Adipocyte (in vitro differentiated cells): Measurements from ENCODE around the gene C16orf96.
A peak's percentile ranks its signal among the peaks of the same experiment; 100 is the strongest.

ENCODE experiments used
- DNase-seq: peaks from one replicate; pipeline ENCODE4 v3.0.0-alpha.2; 2015; ENCODE audit warnings: low read depth
- H3K27me3 ChIP-seq: replicated peaks from 2 replicates; pipeline ENCODE4 v1.7.0; 2013; ENCODE audit warnings: mild to moderate bottlenecking, low read length, moderate library complexity; ENCODE audit not compliant: control insufficient read depth, insufficient read depth
- H3K36me3 ChIP-seq: 2 replicates; pipeline ENCODE4 v1.7.0; 2013; ENCODE audit warnings: low read length, mild to moderate bottlenecking, moderate library complexity; ENCODE audit not compliant: control insufficient read depth, insufficient read depth, severe bottlenecking
- H3K4me1 ChIP-seq: 2 replicates; pipeline ENCODE4 v1.7.0; 2013; ENCODE audit warnings: mild to moderate bottlenecking, low read length, moderate library complexity; ENCODE audit not compliant: control insufficient read depth, insufficient read depth
- H3K4me3 ChIP-seq: 2 replicates; pipeline ENCODE4 v1.7.0; 2013; ENCODE audit warnings: mild to moderate bottlenecking, low read length, moderate library complexity
- H3K9ac ChIP-seq: 2 replicates; pipeline ENCODE4 v1.7.0; 2013; ENCODE audit warnings: mild to moderate bottlenecking, low read length, moderate library complexity
- H3K9me3 ChIP-seq: 2 replicates; pipeline ENCODE4 v1.7.0; 2013; ENCODE audit warnings: mild to moderate bottlenecking, low read length, moderate library complexity; ENCODE audit not compliant: control insufficient read depth

The C16orf96 gene

DNA sequence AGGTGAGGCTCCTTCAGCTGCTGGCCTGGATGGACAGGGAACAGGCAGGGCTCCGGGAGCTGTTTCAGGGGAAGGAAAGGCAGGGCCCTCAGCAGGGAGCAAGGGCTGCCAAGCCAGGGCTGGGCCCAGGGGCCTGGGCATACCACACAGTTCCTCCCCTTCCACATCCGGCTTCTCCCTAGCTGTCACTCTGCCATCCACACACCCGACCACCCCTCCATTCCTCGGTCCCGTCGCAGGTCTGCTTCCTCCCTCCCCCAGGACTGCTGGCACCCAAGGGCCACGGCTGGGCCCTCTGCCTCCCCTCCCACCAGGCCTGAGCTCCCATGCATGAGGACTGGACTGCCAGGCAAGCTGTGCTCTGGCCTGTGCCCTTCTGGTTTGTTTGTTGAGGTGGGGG lies 41.5 kb upstream of the C16orf96 start:
- no peak for DNase-seq
- H3K27me3 ChIP-seq: no peaks in the 10 kb centered on the region

DNA sequence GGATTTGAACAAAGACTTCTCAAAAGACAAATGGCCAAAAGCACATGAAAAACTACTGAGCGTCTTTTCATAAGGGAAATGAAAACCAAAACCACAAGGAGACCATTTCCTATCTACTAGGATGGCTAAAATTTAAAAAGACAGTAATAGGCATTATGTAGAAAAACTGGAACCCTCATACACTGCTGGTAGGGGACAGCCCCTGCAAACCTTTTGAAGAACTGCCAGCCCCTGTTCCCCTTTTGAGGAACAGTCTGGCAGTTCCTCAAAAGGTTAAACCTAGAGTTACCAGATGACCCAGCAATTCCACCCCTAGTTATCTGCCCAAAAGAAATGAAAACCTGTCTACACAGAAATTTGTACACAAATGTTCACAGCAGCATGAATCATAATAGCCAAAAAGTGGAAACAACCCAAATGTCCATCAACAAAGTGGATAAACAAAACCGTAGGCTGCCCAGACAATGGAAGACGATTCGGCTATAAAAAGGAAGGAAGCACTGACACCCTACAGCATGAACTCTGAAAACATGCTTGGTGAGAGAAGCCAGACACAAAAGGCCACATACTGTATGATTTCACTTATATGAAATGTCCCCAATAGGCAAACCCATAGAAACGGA lies 40.4 kb upstream of the C16orf96 start:
- Histone ChIP-seq H3K27me3 (no peaks in the 10 kb centered on the region), H3K9ac (no peak overlapping the region), H3K9me3 (no peaks in the 10 kb centered on the region), H3K4me3 (no peak overlapping the region), H3K36me3 (peaks cover 29% of the 10 kb centered on the region), H3K4me1 (peaks cover 11% of the 10 kb centered on the region)
- no peak for DNase-seq

More for the DNA sequence above, 41.5 kb upstream of the C16orf96 start:
- peaks cover 11% of the 10 kb centered on the region for H3K4me1 ChIP-seq
- no peak overlapping the region for H3K4me3 ChIP-seq
- no peak overlapping the region for H3K9ac ChIP-seq
- no peaks in the 10 kb centered on the region for H3K9me3 ChIP-seq
- H3K36me3 ChIP-seq: peaks cover 38% of the 10 kb centered on the region

DNA sequence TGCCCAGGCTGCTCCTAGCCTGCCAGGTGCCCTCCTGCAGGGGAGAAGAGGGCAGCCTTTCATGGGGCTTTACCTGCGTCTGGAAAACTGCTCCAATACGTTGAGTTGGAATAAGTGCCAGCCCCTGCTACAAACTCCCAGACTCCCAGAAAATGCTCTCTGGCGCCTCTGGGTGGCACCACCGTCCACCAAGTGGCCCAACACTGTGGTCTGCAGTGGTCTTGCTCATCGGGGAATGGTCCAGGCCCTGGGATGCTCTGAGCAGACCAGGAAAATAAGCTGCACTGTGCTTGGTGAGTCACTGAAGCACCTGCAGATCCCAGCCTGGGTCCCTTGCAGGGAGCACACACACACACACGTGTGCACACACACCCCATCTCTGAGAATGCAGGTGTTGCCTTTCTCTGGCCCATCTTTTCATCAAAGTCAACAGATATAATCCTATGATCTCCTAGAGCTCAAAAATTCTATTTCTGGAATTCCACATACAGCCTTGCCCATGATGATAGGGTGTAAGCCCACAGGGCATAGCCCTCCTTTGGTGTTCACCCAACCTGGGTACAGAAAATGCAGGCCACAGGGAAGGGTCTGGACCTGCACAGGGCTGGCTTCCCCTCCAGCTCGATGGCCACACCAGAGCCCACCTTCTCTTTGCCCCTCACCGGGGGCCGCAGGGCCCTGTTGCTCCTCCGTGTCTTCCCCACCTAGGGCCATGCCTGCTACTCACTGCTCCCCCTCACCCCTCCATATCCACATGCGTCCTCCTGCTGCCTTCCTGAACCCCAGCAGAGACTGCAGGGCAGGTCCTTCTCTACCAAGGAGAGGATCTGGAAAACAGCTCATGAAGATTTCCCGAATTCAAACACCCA lies 38.1 kb upstream of the C16orf96 start:
- no peaks in the 10 kb centered on the region for H3K9me3 ChIP-seq
- H3K27me3 ChIP-seq: no peaks in the 10 kb centered on the region
- peaks cover 15% of the 10 kb centered on the region for H3K4me1 ChIP-seq
- peak; percentile 27 for DNase-seq
- H3K4me3 ChIP-seq: no peak overlapping the region
- H3K36me3 ChIP-seq: peaks cover 8% of the 10 kb centered on the region
- no peak overlapping the region for H3K9ac ChIP-seq

DNA sequence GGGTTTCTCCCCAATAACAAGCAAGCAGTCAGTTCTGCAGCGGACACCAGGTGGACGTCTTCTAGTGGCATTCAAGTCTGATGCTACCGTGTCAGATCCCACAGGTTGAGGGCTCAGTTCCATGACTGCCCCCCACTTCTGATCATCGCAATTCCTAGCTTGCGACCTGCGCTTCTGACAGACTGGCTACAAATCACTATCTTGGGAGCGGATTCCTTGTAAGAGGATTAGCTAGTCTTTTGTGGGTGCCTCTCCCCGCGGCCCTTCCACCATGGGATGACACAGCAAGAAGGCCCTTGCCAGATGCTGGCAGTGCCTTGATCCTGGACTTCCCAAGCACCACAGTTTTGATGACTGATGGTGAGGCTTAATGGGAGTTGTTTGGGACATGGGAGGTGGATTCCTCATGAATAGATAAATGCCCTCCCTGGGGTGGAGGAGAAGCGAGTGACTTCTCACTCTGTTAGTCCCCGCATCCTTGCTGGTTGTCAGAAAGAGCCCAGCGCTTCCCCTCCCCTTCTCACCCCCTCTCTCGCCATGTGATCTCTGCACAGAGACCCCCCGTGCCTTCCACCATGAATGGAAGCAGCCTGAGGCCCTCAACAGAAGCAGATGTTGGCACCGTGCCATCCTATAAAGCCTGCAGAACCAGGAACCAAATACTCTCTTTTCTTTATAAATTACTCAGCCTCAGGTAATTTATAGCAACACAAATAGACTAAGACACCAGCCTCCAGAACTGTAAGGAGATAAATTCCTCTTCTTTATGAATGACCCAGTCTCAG lies 36.7 kb upstream of the C16orf96 start:
- H3K36me3 ChIP-seq: no peaks in the 10 kb centered on the region
- no peak overlapping the region for H3K4me3 ChIP-seq
- H3K9me3 ChIP-seq: no peaks in the 10 kb centered on the region
- peaks cover 25% of the 10 kb centered on the region for H3K4me1 ChIP-seq
- DNase-seq: no peak
- no peaks in the 10 kb centered on the region for H3K27me3 ChIP-seq
- H3K9ac ChIP-seq: no peak overlapping the region

DNA sequence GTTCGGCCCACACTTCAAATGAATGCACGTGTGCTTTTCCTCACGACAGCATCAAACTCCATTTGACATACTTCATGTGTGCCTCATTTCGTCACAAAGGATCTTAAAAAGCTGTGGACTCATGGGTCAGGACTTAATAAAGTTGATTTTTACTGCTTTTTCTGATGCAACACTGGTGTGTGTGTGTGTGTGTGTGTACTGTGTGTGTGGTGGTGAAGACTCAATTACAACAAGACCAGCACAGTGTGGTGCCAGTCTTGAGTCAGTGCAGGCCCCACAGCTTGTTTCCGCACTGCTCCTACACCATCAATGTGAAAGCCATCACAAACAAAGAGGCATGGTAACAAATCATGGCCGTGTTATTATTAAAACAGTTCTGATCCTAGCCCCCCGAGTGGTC lies 35.2 kb upstream of the C16orf96 start:
- no peak for DNase-seq
- H3K27me3 ChIP-seq: no peaks in the 10 kb centered on the region
- no peak overlapping the region for H3K9ac ChIP-seq
- peaks cover 22% of the 10 kb centered on the region for H3K4me1 ChIP-seq
- no peak overlapping the region for H3K4me3 ChIP-seq
- H3K36me3 ChIP-seq: no peaks in the 10 kb centered on the region
- no peaks in the 10 kb centered on the region for H3K9me3 ChIP-seq

DNA sequence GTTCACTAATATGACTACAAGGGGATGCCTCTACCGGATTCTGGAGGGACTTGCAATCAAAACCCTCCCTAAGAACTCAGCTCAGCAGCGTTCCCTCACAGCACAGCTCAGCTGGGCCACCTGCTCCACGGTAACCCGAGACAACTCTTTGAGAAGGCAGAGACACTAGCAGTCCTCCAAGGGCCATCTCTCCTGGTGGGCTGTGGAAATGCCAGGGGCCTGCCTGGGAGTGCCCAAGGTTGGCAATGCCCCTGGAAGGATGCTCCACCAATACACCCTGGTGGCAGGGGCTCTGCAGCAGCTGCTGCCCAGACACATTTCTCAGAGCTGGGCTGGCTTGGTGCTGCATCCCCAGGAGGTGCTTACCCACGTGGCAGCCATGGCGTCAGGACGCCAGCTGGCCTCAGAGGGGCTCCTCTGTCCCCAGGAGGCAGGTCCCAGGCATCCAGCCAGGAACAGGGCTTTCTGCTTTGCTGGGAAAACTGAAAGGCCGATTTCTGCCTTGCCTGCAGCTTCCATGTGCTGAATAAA lies 34.0 kb upstream of the C16orf96 start:
- peaks cover 19% of the 10 kb centered on the region for H3K4me1 ChIP-seq
- no peak overlapping the region for H3K4me3 ChIP-seq
- no peaks in the 10 kb centered on the region for H3K27me3 ChIP-seq
- peak overlapping the region; percentile 6 for H3K9ac ChIP-seq
- no peaks in the 10 kb centered on the region for H3K9me3 ChIP-seq
- H3K36me3 ChIP-seq: no peaks in the 10 kb centered on the region
- DNase-seq: peak; percentile 18

DNA sequence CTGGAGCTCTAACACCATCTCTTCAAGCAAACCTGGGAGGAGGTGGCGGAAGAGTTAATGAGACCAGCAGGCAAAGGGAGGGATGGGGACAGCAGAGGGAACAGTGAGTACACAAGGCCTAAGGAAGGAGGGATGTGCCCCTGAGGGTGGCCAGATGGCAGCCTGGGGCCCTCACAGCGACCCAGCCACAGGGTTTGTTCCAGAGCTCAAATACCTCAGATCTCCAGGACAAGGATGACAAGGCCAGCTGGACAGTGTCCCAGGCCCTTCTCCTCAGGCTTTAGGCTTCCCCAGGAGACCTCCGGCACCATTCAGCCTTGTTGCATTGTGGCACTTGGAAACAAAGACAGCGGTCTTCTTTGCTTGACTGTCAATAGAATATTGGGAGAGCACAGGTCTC lies 32.5 kb upstream of the C16orf96 start:
- Histone ChIP-seq H3K9me3 (no peaks in the 10 kb centered on the region), H3K9ac (peak overlapping the region; percentile 21), H3K36me3 (no peaks in the 10 kb centered on the region), H3K4me3 (no peak overlapping the region), H3K27me3 (no peaks in the 10 kb centered on the region), H3K4me1 (peaks cover 19% of the 10 kb centered on the region)
- no peak for DNase-seq

DNA sequence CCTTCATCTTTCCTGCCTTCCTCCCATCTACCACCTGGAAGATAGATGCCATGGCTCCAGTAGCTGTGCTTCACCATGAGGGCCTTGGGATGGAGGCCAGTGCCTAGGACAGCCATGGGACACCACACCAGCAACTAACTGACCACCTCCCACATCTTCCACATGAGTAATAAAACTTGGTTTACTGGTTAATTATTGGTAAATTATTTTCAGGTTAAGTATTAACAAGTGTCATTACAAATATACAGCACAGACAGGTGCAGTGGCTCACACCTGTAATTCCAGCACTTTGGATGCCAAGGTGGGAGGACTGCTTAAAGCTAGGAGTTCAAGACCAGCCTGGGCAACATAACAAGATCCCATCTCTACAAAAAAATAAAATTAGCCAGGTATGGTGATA lies 31.6 kb upstream of the C16orf96 start:
- DNase-seq: no peak
- H3K36me3 ChIP-seq: no peaks in the 10 kb centered on the region
- H3K4me1 ChIP-seq: peaks cover 19% of the 10 kb centered on the region
- H3K9me3 ChIP-seq: no peaks in the 10 kb centered on the region
- H3K27me3 ChIP-seq: no peaks in the 10 kb centered on the region
- no peak overlapping the region for H3K4me3 ChIP-seq
- no peak overlapping the region for H3K9ac ChIP-seq

DNA sequence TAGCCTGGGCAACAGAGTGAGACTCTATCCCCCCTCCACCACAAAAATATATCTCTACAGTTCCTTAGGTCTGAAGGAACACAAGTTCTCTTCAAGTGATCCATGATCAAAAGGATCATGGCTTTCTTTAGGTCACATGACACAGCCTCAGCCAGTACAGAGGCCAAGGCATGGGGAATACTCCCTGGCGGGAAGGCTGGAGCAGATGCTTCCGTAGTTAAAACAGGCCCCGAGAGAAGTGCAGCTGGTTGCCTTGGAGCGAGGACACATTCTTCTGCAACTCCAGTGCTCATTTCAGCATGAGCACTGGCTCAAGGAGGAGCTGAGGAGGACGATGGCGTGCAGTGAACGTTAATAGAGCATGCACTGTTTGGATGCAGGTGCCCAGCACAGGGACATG lies 31.1 kb upstream of the C16orf96 start:
- Histone ChIP-seq H3K27me3 (no peaks in the 10 kb centered on the region), H3K9me3 (no peaks in the 10 kb centered on the region), H3K4me1 (peaks cover 19% of the 10 kb centered on the region), H3K4me3 (no peak overlapping the region), H3K36me3 (no peaks in the 10 kb centered on the region), H3K9ac (no peak overlapping the region)
- DNase-seq: no peak

DNA sequence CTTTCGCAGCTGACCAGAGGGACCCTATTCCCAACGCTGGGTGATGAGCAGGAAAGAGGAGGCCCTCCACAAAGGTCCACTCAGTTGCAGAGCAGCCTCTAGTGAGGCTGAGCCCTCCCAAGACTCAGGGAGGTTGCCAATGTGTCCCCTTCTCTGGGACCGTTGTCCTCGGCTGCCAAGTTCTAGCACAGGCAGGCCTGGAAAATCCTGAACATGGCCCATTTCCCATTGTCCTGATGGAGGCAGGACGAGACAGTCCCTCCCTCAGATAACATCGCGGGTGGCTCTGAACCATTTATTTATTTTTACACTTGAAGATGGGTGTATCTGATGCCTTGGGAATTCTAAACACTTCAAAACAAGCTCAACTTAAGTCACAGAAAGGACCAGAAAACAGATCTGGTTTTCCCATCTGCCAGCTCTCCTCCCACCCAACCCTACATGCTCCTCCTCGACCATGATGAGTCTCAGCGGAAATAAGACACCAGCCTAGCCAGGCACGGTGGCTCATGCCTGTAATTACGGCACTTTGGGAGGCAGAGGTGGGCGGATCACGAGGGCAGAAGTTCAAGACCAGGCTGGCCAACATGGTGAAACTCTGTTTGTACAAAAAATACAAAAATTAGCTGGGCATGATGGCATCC lies 30.4 kb upstream of the C16orf96 start:
- peaks cover 19% of the 10 kb centered on the region for H3K4me1 ChIP-seq
- H3K9me3 ChIP-seq: no peaks in the 10 kb centered on the region
- no peak overlapping the region for H3K4me3 ChIP-seq
- no peak for DNase-seq
- H3K9ac ChIP-seq: no peak overlapping the region
- H3K36me3 ChIP-seq: no peaks in the 10 kb centered on the region
- H3K27me3 ChIP-seq: no peaks in the 10 kb centered on the region
